AG09319 (cell line): ENCODE results near the gene IL1A.

Source experiments
- DNase-seq: peaks from one replicate; pipeline ENCODE4 v3.0.0-alpha.2; 2010; ENCODE audit warnings: low read depth; ENCODE audit errors: extremely low read depth
- CTCF ChIP-seq: IDR thresholded peaks from 2 replicates; pipeline ENCODE4 v1.5.1; 2011; ENCODE audit warnings: low read depth, mild to moderate bottlenecking, inconsistent platforms, low read length, moderate library complexity

The IL1A gene

GRCh38 chr2:112796486-112796885 lies 12.2 kb upstream of the IL1A start:
- TF ChIP-seq CTCF, result no peak
- DNase-seq, result no peak

GRCh38 chr2:112795774-112796173 lies 11.5 kb upstream of the IL1A start:
- no peak for DNase-seq
- no peak for TF ChIP-seq CTCF

GRCh38 chr2:112794841-112795240 lies 10.5 kb upstream of the IL1A start:
- no peak for TF ChIP-seq CTCF
- DNase-seq, result no peak

GRCh38 chr2:112794131-112794733 lies 9.9 kb upstream of the IL1A start:
- no peak for TF ChIP-seq CTCF

GRCh38 chr2:112793449-112793978 lies 9.2 kb upstream of the IL1A start:
- TF ChIP-seq CTCF, result no peak
- no peak for DNase-seq

More at GRCh38 chr2:112794131-112794733, 9.9 kb upstream of the IL1A start:
- DNase-seq, result peak; percentile 38

- TF ChIP-seq CTCF, result no peak
Measured at GRCh38 chr2:112792419-112792818, 8.1 kb upstream of the IL1A start.

GRCh38 chr2:112791693-112792230 lies 7.5 kb upstream of the IL1A start:
- no peak for DNase-seq
- TF ChIP-seq CTCF, result no peak

More at GRCh38 chr2:112792419-112792818, 8.1 kb upstream of the IL1A start:
- no peak for DNase-seq
